Left hindlimb (tissue), 1 donor: ENCODE data around the gene CAMSAP3.
A peak's percentile ranks its signal among the peaks of the same experiment; 100 is the strongest.

ENCODE experiments used
- DNase-seq: peaks from one replicate; pipeline ENCODE4 v3.0.0-alpha.2; 2018

The CAMSAP3 gene

GRCh38 chr19:7617172-7617571, 21.5 kb downstream of the CAMSAP3 start:
- no peak for DNase-seq

- no peak for DNase-seq
Measured at GRCh38 chr19:7617735-7618134, 22.1 kb downstream of the CAMSAP3 start.

GRCh38 chr19:7618348-7618747, 22.7 kb downstream of the CAMSAP3 start:
- DNase-seq: no peak

- DNase-seq: no peak
Measured at GRCh38 chr19:7618771-7619510, 23.3 kb downstream of the CAMSAP3 start.

GRCh38 chr19:7619671-7620441, 24.2 kb downstream of the CAMSAP3 start:
- DNase-seq: no peak

GRCh38 chr19:7620442-7621412, 25.1 kb downstream of the CAMSAP3 start:
- no peak for DNase-seq

GRCh38 chr19:7622933-7623685, 27.4 kb downstream of the CAMSAP3 start:
- DNase-seq: no peak

- DNase-seq: no peak
Measured at GRCh38 chr19:7623725-7624603, 28.3 kb downstream of the CAMSAP3 start.

GRCh38 chr19:7624810-7625209, 29.1 kb downstream of the CAMSAP3 start:
- DNase-seq: no peak

GRCh38 chr19:7625763-7626372, 30.2 kb downstream of the CAMSAP3 start:
- no peak for DNase-seq

GRCh38 chr19:7627166-7627565, 31.5 kb downstream of the CAMSAP3 start:
- no peak for DNase-seq

- DNase-seq: no peak
Measured at GRCh38 chr19:7628589-7629311, 33.1 kb downstream of the CAMSAP3 start.

- DNase-seq: peak; percentile 98
Measured at GRCh38 chr19:7629347-7630054, 33.8 kb downstream of the CAMSAP3 start, which contains the start of the genes PET100 and XAB2. Gene PET100, plus strand, starts transcription at chr19:7629793. Its CDS starts 41 bp downstream, at chr19:7629834. Gene XAB2, minus strand, starts transcription at chr19:7629545. Its CDS starts 18 bp downstream, at chr19:7629527.

- DNase-seq: no peak
Measured at GRCh38 chr19:7631577-7631976, 35.9 kb downstream of the CAMSAP3 start.

- no peak for DNase-seq
Measured at GRCh38 chr19:7632340-7633203, 36.9 kb downstream of the CAMSAP3 start.

- DNase-seq: no peak
Measured at GRCh38 chr19:7633698-7634097, 38.0 kb downstream of the CAMSAP3 start, which contains the start of gene PCP2. Gene PCP2, minus strand, starts transcription at chr19:7633719. Its CDS starts 262 bp downstream, at chr19:7633457.

- no peak for DNase-seq
Measured at GRCh38 chr19:7635670-7636069, 40.0 kb downstream of the CAMSAP3 start.

GRCh38 chr19:7636317-7636690, 40.6 kb downstream of the CAMSAP3 start:
- DNase-seq: no peak
